ENCODE data around the gene SMU1.

DNA sequence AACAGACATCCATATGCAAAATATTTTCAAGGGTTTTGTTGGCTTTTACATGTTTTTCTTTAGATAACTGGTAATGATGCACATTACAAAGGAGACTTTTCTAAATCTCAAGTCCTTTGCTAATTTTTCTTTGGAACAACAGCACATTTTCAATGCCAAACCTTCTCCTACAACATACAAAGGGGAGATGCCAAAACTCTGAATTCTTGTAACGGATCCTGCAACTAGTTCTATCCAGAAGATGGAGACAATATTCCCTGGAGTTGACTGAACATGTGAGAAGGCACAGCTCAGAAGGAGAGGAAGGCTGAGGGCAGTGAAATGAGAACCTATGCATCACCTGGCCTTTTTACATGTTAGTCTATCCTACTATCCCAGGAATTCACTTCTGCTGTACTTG is 30.4 kb downstream of the SMU1 start:
- TF ChIP-seq CTCF (conservative IDR thresholded peaks at IDR 0.05; ENCODE audit: low read length) (no peak), EZH2phosphoT487 (IDR thresholded peaks at IDR 0.05; ENCODE audit: borderline replicate concordance) (no peak)
